NCI-H128 (cell line): ENCODE data around the gene AKNA.

ENCODE experiments used
- DNase-seq: peaks from one replicate; lab custom pipeline; 2025; ENCODE audit not compliant: unreplicated experiment; lab: John Stamatoyannopoulos, UW

The AKNA gene

GRCh38 chr9:114396558-114397218 lies 8.9 kb upstream of the AKNA start:
- DNase-seq, result no peak

- no peak for DNase-seq
Measured at GRCh38 chr9:114395768-114396167, 8.0 kb upstream of the AKNA start.

- no peak for DNase-seq
Measured at GRCh38 chr9:114395334-114395617, 7.5 kb upstream of the AKNA start.

GRCh38 chr9:114394523-114395333 lies 6.9 kb upstream of the AKNA start:
- DNase-seq, result no peak

GRCh38 chr9:114392749-114393112 lies 4.9 kb upstream of the AKNA start:
- DNase-seq, result no peak

- DNase-seq, result no peak
Measured at GRCh38 chr9:114390952-114391351, 3.2 kb upstream of the AKNA start.

- DNase-seq, result no peak
Measured at GRCh38 chr9:114389612-114390368, 2.0 kb upstream of the AKNA start.

- DNase-seq, result no peak
Measured at GRCh38 chr9:114388764-114389375, 1.1 kb upstream of the AKNA start.

GRCh38 chr9:114388357-114388682 lies 538 bp upstream of the AKNA start:
- DNase-seq, result no peak

GRCh38 chr9:114386886-114387679 lies 699 bp downstream of the AKNA start:
- no peak for DNase-seq

GRCh38 chr9:114386361-114386885 lies 1.4 kb downstream of the AKNA start:
- no peak for DNase-seq

- no peak for DNase-seq
Measured at GRCh38 chr9:114385397-114386181, 2.2 kb downstream of the AKNA start.

GRCh38 chr9:114384836-114385396 lies 2.9 kb downstream of the AKNA start:
- no peak for DNase-seq

GRCh38 chr9:114384341-114384740 lies 3.4 kb downstream of the AKNA start:
- DNase-seq, result no peak

- no peak for DNase-seq
Measured at GRCh38 chr9:114383521-114384231, 4.1 kb downstream of the AKNA start.

- DNase-seq, result no peak
Measured at GRCh38 chr9:114382699-114383520, 4.9 kb downstream of the AKNA start.

GRCh38 chr9:114378883-114379282 lies 8.9 kb downstream of the AKNA start:
- no peak for DNase-seq

GRCh38 chr9:114378016-114378415 lies 9.8 kb downstream of the AKNA start:
- no peak for DNase-seq
